IMR-90 (cell line): ENCODE data around the gene CCL20. TPM values are rescaled to one million over a fixed set of nuclear protein-coding genes. Genes with fewer than 3 reads are reported as not detected.
A peak's percentile ranks its signal among the peaks of the same experiment; 100 is the strongest.

Experiments used
- ATAC-seq: fragments of 200-7000 bp; cut with Tn5 transposase; 2 replicates; pipeline ENCODE4 v1.9.1; 2020; ENCODE audit warnings: low read depth, mild to moderate bottlenecking, moderate library complexity
- BruUV-seq: library from RNA; stranded (reverse); fragments of 400-500 nt; replicated peaks from 2 replicates; lab custom pipeline; 2021; lab: Mats Ljungman, UMichigan
- CTCF ChIA-PET: fragments of 300-600 bp; formaldehyde crosslinking; extraction: SDS; loops from one replicate; lab custom pipeline; 2021; ENCODE audit warnings: antibody characterized with exemption; lab: Yijun Ruan, JAX
- POLR2A ChIA-PET: fragments of 300-600 bp; sonication (Branson Sonifier 250); formaldehyde crosslinking; loops from one replicate; lab custom pipeline; 2022; ENCODE audit warnings: antibody characterized with exemption; ENCODE audit not compliant: unreplicated experiment; lab: Charles Lee
- DNase-seq: peaks from one replicate; pipeline ENCODE4 v3.0.0; 2013
- H2AFZ ChIP-seq: replicated peaks from 2 replicates; pipeline ENCODE3; 2013; ENCODE audit warnings: low read length, mild to moderate bottlenecking; ENCODE audit not compliant: poor library complexity
- H2AK5ac ChIP-seq: 2 replicates; pipeline ENCODE4 v1.6.1; 2013; ENCODE audit warnings: low read depth, low read length, inconsistent platforms
- H2AK9ac ChIP-seq: replicated peaks from 2 replicates; pipeline ENCODE3; 2013; ENCODE audit warnings: mild to moderate bottlenecking, low read depth, low read length, moderate library complexity; ENCODE audit not compliant: poor library complexity
- H2BK120ac ChIP-seq: 2 replicates; pipeline ENCODE4 v1.6.1; 2013; ENCODE audit warnings: low read depth, low read length, inconsistent platforms
- H2BK15ac ChIP-seq: 3 replicates; pipeline ENCODE4 v1.6.1; 2013; ENCODE audit warnings: low read depth, low read length, inconsistent platforms
- H2BK20ac ChIP-seq: 2 replicates; pipeline ENCODE4 v1.6.1; 2013; ENCODE audit warnings: low read depth, mild to moderate bottlenecking, inconsistent platforms, low read length, moderate library complexity
- H2BK5ac ChIP-seq: 2 replicates; pipeline ENCODE4 v1.6.1; 2013; ENCODE audit warnings: mild to moderate bottlenecking, low read depth, low read length, inconsistent platforms; ENCODE audit not compliant: poor library complexity, severe bottlenecking
- H3K14ac ChIP-seq: replicated peaks from 2 replicates; pipeline ENCODE4 v1.6.1; 2013; ENCODE audit warnings: low read depth, low read length, inconsistent platforms
- H3K18ac ChIP-seq: 2 replicates; pipeline ENCODE4 v1.6.1; 2013; ENCODE audit warnings: low read depth, low read length, control low read depth
- H3K23ac ChIP-seq: 2 replicates; pipeline ENCODE4 v1.6.1; 2013; ENCODE audit warnings: low read depth, low read length, inconsistent platforms
- H3K27ac ChIP-seq: 2 replicates; pipeline ENCODE4 v1.5.1; 2013; ENCODE audit warnings: mild to moderate bottlenecking, control low read depth, low read length; ENCODE audit not compliant: insufficient read depth
- H3K27me3 ChIP-seq: 2 replicates; pipeline ENCODE4 v1.6.1; 2013; ENCODE audit warnings: low read length; ENCODE audit not compliant: control insufficient read depth, insufficient read depth
- H3K36me3 ChIP-seq: 2 replicates; pipeline ENCODE4 v1.6.1; 2013; ENCODE audit warnings: low read length, mixed read lengths; ENCODE audit not compliant: control insufficient read depth, insufficient read depth
- H3K4ac ChIP-seq: 2 replicates; pipeline ENCODE4 v1.6.1; 2013; ENCODE audit warnings: low read depth, low read length, inconsistent platforms
- H3K4me1 ChIP-seq: 2 replicates; pipeline ENCODE4 v1.6.1; 2013; ENCODE audit warnings: low read length, mixed read lengths; ENCODE audit not compliant: control insufficient read depth, insufficient read depth
- H3K4me2 ChIP-seq: 2 replicates; pipeline ENCODE4 v1.6.1; 2013; ENCODE audit warnings: low read depth, mild to moderate bottlenecking, control low read depth, low read length, moderate library complexity
- H3K4me3 ChIP-seq: 2 replicates; pipeline ENCODE4 v1.5.1; 2013; ENCODE audit warnings: low read depth, mild to moderate bottlenecking, control low read depth, low read length, moderate library complexity; ENCODE audit not compliant: insufficient read depth
- H3K56ac ChIP-seq: 2 replicates; pipeline ENCODE4 v1.6.1; 2013; ENCODE audit warnings: low read length, inconsistent platforms; ENCODE audit not compliant: insufficient read depth; ENCODE audit errors: extremely low read depth
- H3K79me1 ChIP-seq, 2 experiments: 2 replicates each; pipeline ENCODE4 v1.6.1; 2013; ENCODE audit warnings: low read length in 2 of 2, inconsistent platforms in 1 of 2, low read depth in 1 of 2
- H3K9ac ChIP-seq: 2 replicates; pipeline ENCODE4 v1.6.1; 2013; ENCODE audit warnings: low read depth, low read length, control low read depth
- H3K9me1 ChIP-seq: 2 replicates; pipeline ENCODE4 v1.6.1; 2013; ENCODE audit warnings: low read length, inconsistent platforms; ENCODE audit not compliant: insufficient read depth
- H3K9me3 ChIP-seq: 2 replicates; pipeline ENCODE4 v1.6.1; 2013; ENCODE audit warnings: low read length; ENCODE audit not compliant: control insufficient read depth, insufficient read depth
- H4K20me1 ChIP-seq: 2 replicates; pipeline ENCODE4 v1.6.1; 2013; ENCODE audit warnings: low read length, inconsistent platforms; ENCODE audit not compliant: insufficient read depth
- H4K5ac ChIP-seq: 2 replicates; pipeline ENCODE4 v1.6.1; 2013; ENCODE audit warnings: mild to moderate bottlenecking, low read depth, low read length, control low read depth
- H4K8ac ChIP-seq, 2 experiments: 2 replicates each; pipeline ENCODE4 v1.6.1; 2013; ENCODE audit warnings: low read depth in 2 of 2, low read length in 2 of 2, control low read depth in 1 of 2, inconsistent platforms in 1 of 2
- H4K91ac ChIP-seq: 2 replicates; pipeline ENCODE4 v1.6.1; 2013; ENCODE audit warnings: low read depth, low read length, inconsistent platforms; ENCODE audit not compliant: insufficient read depth
- BHLHE40 ChIP-seq: fragments of 150-350 bp; IDR thresholded peaks from 2 replicates; pipeline ENCODE4 v1.6.1; 2016; ENCODE audit warnings: mild to moderate bottlenecking, low read depth, low read length
- CEBPB ChIP-seq: IDR thresholded peaks from 2 replicates; pipeline ENCODE4 v1.6.1; 2012; ENCODE audit warnings: low read depth, low read length, improper control_type of control experiment
- CHD1 ChIP-seq: IDR thresholded peaks from 2 replicates; pipeline ENCODE4 v1.6.1; 2012; ENCODE audit warnings: low read depth, low read length, improper control_type of control experiment
- CTCF ChIP-seq: conservative IDR thresholded peaks from 2 replicates; pipeline ENCODE4 v1.5.1; 2012; ENCODE audit warnings: mild to moderate bottlenecking, low read depth, low read length, improper control_type of control experiment
- ELK1 ChIP-seq: fragments of 150-350 bp; IDR thresholded peaks from 2 replicates; pipeline ENCODE4 v1.6.1; 2016; ENCODE audit warnings: low read depth, mild to moderate bottlenecking, low read length, moderate library complexity, borderline replicate concordance
- FOS ChIP-seq: fragments of 150-350 bp; IDR thresholded peaks from 2 replicates; pipeline ENCODE4 v1.6.1; 2016; ENCODE audit warnings: low read depth, low read length
- MAFK ChIP-seq: IDR thresholded peaks from 2 replicates; pipeline ENCODE4 v1.6.1; 2012; ENCODE audit warnings: low read depth, low read length, improper control_type of control experiment
- MAZ ChIP-seq: IDR thresholded peaks from 2 replicates; pipeline ENCODE4 v1.6.1; 2012; ENCODE audit warnings: low read depth, mild to moderate bottlenecking, low read length, improper control_type of control experiment, moderate library complexity, borderline replicate concordance
- MXI1 ChIP-seq: IDR thresholded peaks from 2 replicates; pipeline ENCODE4 v1.6.1; 2012; ENCODE audit warnings: low read depth, mild to moderate bottlenecking, low read length, moderate library complexity, borderline replicate concordance
- NFE2L2 ChIP-seq: fragments of 150-350 bp; IDR thresholded peaks from 2 replicates; pipeline ENCODE4 v1.6.1; 2016; ENCODE audit warnings: low read depth, mild to moderate bottlenecking, low read length
- POLR2A ChIP-seq: IDR thresholded peaks from 2 replicates; pipeline ENCODE4 v1.6.1; 2012; ENCODE audit warnings: mild to moderate bottlenecking, low read depth, low read length
- RAD21 ChIP-seq: IDR thresholded peaks from 2 replicates; pipeline ENCODE4 v1.6.1; 2012; ENCODE audit warnings: low read length, improper control_type of control experiment
- RCOR1 ChIP-seq: IDR thresholded peaks from 2 replicates; pipeline ENCODE4 v1.6.1; 2012; ENCODE audit warnings: mild to moderate bottlenecking, low read length, improper control_type of control experiment; ENCODE audit not compliant: insufficient replicate concordance
- RFX5 ChIP-seq: IDR thresholded peaks from 2 replicates; pipeline ENCODE4 v1.8.0; 2012; ENCODE audit warnings: low read depth, mild to moderate bottlenecking, low read length, moderate library complexity
- USF2 ChIP-seq: fragments of 150-350 bp; IDR thresholded peaks from 2 replicates; pipeline ENCODE4 v1.6.1; 2017; ENCODE audit warnings: mild to moderate bottlenecking, antibody characterized with exemption, low read length, low read depth
- WGBS, 2 experiments: methylation state at CpG; one replicate each; pipeline versions ENCODE4 v1.1.5 to v1.1.7; 2013; ENCODE audit warnings: missing lambda C conversion rate in 2 of 2; ENCODE audit not compliant: insufficient read length in 1 of 2; ENCODE audit errors: extremely low coverage in 2 of 2; 5-methylcytosine and 5-hydroxymethylcytosine counted together
- dilution Hi-C: fragments of 300-500 bp; cut with HindIII; formaldehyde crosslinking; loops from one replicate; pipeline ENCODE4 v1.14.3; 2018; ENCODE audit warnings: low sequenced_read_pairs; ENCODE audit not compliant: unreplicated experiment
- in situ Hi-C: fragments of 300-500 bp; cut with MboI; formaldehyde crosslinking; loops from 3 replicates; pipeline ENCODE4 v1.14.3; 2019; ENCODE audit warnings: low sequenced_read_pairs, inconsistent platforms, mixed read lengths
- intact Hi-C: fragments of 100-400 bp; cut with micrococcal nuclease; formaldehyde crosslinking; loops from 2 replicates; pipeline ENCODE4 v1.10.0; 2022
- polyA plus RNA-seq, 3 experiments: library from polyadenylated mRNA; depleted of rRNA; stranded (reverse); fragments of >200 nt; gene quantifications; 2 replicates each; pipeline ENCODE4 v1.2.3, GENCODE V29; 2012; ENCODE audit warnings: low replicate concordance in 1 of 3
- total RNA-seq: library from RNA; depleted of rRNA; stranded (reverse); fragments of >200 nt; gene quantifications from 2 replicates; pipeline ENCODE4 v1.2.3, GENCODE V29; 2012

The CCL20 gene
- total and polyA plus RNA-seq, 2 of the 4 experiments (the other 2 are of a cell fraction) = not detected

- H3K27ac ChIP-seq = no peak overlapping the region
- DNase-seq (peak; percentile 49), ATAC-seq (no peak)
- H3K9ac ChIP-seq = no peak overlapping the region
- intact Hi-C loops (loop anchor here (5.0 kb wide), 2 partner anchors 47 to 207 kb away; no protein-coding TSS in a partner anchor), dilution Hi-C loops (no loop called here), in situ Hi-C loops (no loop called here)
- no peak overlapping the region for H3K4me2 ChIP-seq
- no peaks in the 10 kb centered on the region for H3K9me3 ChIP-seq
- H4K8ac ChIP-seq = peak overlapping the region in 1 of 2 experiments; percentile 16; a peak in 1 of 4 replicates
- H2BK120ac ChIP-seq = peak overlapping the region; percentile 65
- peak overlapping the region; percentile 51; the same call in 2 of the 3 replicates for H2BK15ac ChIP-seq
- H2AK9ac ChIP-seq = no peak overlapping the region
- WGBS, 2 experiments = 75% methylated on average over 4 of the region's 9 CpGs; no CpG with 5 or more reads in 1 of the 2 experiments
- peak overlapping the region; percentile 68 for H4K91ac ChIP-seq
- no peaks in the 10 kb centered on the region for H3K27me3 ChIP-seq
- H3K4ac ChIP-seq = peak overlapping the region; percentile 69; the same call in 1 of the 2 replicates
- no peak overlapping the region for H3K4me3 ChIP-seq
- peak overlapping the region; percentile 55; the same call in 1 of the 2 replicates for H3K14ac ChIP-seq
- no peaks in the 10 kb centered on the region for H3K36me3 ChIP-seq
- peak overlapping the region; percentile 9 for H2BK5ac ChIP-seq
- H3K9me1 ChIP-seq = peaks cover 13% of the 10 kb centered on the region; the same call in 1 of the 2 replicates
- H4K5ac ChIP-seq = no peak overlapping the region
- peak overlapping the region; percentile 74 for H2BK20ac ChIP-seq
- peak overlapping the region; percentile 40 for H2AFZ ChIP-seq
- ChIA-PET POLR2A (no interaction called here), CTCF (no interaction called here)
- peak overlapping the region; percentile 41 for H2AK5ac ChIP-seq
- H3K23ac ChIP-seq = no peak overlapping the region
- H3K18ac ChIP-seq = peak overlapping the region; percentile 14; the same call in 1 of the 2 replicates
- no peak overlapping the region for H3K56ac ChIP-seq
- peaks cover 10% of the 10 kb centered on the region for H3K4me1 ChIP-seq
- H4K20me1 ChIP-seq = no peaks in the 10 kb centered on the region
- H3K79me1 ChIP-seq = no peaks in the 10 kb centered on the region
- BruUV-seq = no TSS peak
- TF ChIP-seq RFX5 (no peak), RCOR1 (no peak), MAFK (no peak), POLR2A (no peak), CTCF (no peak), ELK1 (no peak), MXI1 (no peak), CHD1 (no peak), CEBPB (no peak), FOS (no peak), BHLHE40 (no peak), RAD21 (no peak), USF2 (no peak), MAZ (no peak), NFE2L2 (no peak)
Observed at GRCh38 chr2:227864161-227864756, 50.6 kb downstream of the CCL20 start.
